ENCODE results near the gene IVD. TPM values are rescaled to one million over a fixed set of nuclear protein-coding genes. Genes with fewer than 3 reads are reported as not detected.

Gene IVD
- 33.5 and 35.7 TPM in 2 replicates for total RNA-seq

GRCh38 chr15:40405501-40406381 lies at the start of gene IVD:
Gene IVD (plus strand): TSS chr15:40405795. CDS start chr15:40405828, 33 bp downstream.

GRCh38 chr15:40357723-40358470 lies 47.7 kb upstream of the IVD start, which contains the start of gene DISP2:
Gene DISP2 (plus strand): TSS chr15:40358219. CDS start chr15:40358322, 103 bp downstream.

GRCh38 chr15:40382580-40383456 lies 22.8 kb upstream of the IVD start, which contains the start of gene KNSTRN:
Gene KNSTRN (plus strand): TSS chr15:40382721. CDS start chr15:40382836, 115 bp downstream.

DNA sequence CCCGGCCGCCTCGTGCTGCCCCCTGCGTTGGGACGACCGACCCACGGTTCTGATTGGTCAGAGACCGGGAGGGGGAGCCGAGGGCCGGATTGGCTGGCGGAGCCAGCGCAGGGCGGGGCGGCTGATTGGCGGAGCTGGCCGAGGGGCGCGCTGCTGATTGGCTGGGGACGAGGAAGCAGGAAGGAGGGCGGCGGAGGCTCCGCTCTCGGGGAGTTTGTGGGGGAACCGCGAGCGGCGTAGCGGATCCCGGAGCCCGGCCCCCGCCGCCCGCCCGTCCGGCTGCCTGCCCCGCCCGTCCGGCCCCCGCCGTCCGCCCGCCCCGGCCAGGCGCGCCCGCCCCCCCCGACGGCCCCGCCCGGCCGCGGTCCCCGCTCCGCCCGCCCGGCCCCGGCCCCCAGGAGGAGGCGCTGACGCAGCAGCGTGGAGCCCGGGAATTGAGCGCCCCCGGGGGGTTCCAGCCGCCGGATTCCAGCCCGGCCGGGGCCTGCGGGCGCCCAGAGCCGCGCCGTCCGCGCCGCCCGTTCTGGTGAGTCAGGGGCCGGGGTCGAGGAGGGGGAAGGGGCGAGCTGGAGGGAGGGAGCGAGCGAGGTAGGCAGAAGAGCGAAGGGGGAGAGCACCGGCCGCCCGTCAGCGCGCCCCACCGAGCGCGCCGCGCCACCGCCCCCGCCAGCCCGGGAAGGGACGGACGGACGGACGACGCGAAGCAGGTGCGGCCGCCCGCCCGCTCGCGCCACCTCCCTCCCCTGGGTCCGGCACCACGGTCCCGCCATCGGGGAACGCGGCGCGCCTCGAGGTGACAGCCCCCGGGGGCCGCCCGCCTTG lies 35.4 kb downstream of the IVD start, which contains the start of gene BAHD1:
TSS of gene BAHD1 (plus strand) at position 211 of the 822 bp plus-strand sequence. CDS start 17,512 bp downstream, outside the sequence.

GRCh38 chr15:40470423-40471104 lies 65.0 kb downstream of the IVD start, which contains the start of gene CHST14:
Gene CHST14 (plus strand): TSS chr15:40470984. CDS start chr15:40471214, 230 bp downstream.

Other genes starting within 250 kb of the IVD start
- gene BUB1B, start 244.7 kb upstream of the IVD start, total RNA-seq, result 10.7 and 16.3 TPM in 2 replicates
- gene PAK6, start 166.7 kb upstream of the IVD start, total RNA-seq, result not detected in 2 replicates
- gene ANKRD63, start 122.7 kb upstream of the IVD start, total RNA-seq, result not detected in 2 replicates
- gene PLCB2, start 97.9 kb upstream of the IVD start, total RNA-seq, result not detected in 2 replicates
- 6.1 and 6.7 TPM in 2 replicates for gene INAFM2, start 82.1 kb upstream of the IVD start, total RNA-seq
- 8.5 and 12.5 TPM in 2 replicates for gene CCDC9B, start 64.9 kb upstream of the IVD start, total RNA-seq
- not detected in 2 replicates for gene PHGR1, start 54.8 kb upstream of the IVD start, total RNA-seq
- 0.11 and 0.13 TPM in 2 replicates for gene DISP2, start 47.6 kb upstream of the IVD start, total RNA-seq
- gene KNSTRN, start 23.1 kb upstream of the IVD start, total RNA-seq, result 32.6 and 32.7 TPM in 2 replicates
- gene BAHD1, start 35.2 kb downstream of the IVD start, total RNA-seq, result 5.7 and 8.1 TPM in 2 replicates
- 13.3 and 15.8 TPM in 2 replicates for gene CHST14, start 65.2 kb downstream of the IVD start, total RNA-seq
- 27.7 and 28.1 TPM in 2 replicates for gene CCDC32, start 159.2 kb downstream of the IVD start, total RNA-seq
- gene RPUSD2, start 163.5 kb downstream of the IVD start, total RNA-seq, result 8.2 and 8.6 TPM in 2 replicates
- gene KNL1, start 188.5 kb downstream of the IVD start, total RNA-seq, result 15.5 and 23.8 TPM in 2 replicates

All from articular chondrocyte of knee joint (primary cell).